ENCODE data around the gene LNX1.
"Not testable (repeated sequence)": the region's sequence is repeated elsewhere in the genome, so short reads cannot be mapped to it uniquely, and the experiment has no call there.

LNX1 gene

DNA sequence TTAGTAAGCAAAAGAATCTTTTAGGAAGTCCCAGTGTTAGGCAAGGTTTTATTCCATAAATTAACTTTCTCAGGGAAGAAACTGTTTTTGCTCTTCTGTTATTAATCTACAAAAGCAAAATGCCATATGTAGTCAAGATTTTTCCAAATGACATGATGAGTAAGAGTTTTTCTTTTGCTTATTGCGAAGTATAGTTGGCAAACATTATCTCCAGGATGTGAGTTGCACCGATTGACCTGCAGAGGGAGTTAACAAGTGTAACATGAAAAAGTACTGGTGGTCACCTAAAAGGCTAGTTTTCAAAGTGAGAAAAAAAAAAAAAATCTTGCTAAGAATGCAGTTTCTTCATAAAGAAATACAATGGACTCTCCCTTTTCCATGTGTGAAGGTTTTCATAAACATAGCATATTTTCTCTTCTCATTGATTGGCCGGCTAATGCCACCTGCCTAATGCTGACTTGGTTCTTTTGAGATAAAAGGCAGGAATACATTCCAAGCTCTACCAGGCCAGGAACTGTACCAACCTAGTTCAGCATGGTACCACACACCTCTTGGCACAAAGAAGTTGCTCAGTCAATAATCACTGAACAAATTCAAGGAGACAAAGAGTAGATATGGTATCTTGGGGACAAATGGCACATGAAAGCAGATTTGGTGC, 100.2 kb downstream of the LNX1 start:
- peak; percentile 22 to 46 for DNase-seq

DNA sequence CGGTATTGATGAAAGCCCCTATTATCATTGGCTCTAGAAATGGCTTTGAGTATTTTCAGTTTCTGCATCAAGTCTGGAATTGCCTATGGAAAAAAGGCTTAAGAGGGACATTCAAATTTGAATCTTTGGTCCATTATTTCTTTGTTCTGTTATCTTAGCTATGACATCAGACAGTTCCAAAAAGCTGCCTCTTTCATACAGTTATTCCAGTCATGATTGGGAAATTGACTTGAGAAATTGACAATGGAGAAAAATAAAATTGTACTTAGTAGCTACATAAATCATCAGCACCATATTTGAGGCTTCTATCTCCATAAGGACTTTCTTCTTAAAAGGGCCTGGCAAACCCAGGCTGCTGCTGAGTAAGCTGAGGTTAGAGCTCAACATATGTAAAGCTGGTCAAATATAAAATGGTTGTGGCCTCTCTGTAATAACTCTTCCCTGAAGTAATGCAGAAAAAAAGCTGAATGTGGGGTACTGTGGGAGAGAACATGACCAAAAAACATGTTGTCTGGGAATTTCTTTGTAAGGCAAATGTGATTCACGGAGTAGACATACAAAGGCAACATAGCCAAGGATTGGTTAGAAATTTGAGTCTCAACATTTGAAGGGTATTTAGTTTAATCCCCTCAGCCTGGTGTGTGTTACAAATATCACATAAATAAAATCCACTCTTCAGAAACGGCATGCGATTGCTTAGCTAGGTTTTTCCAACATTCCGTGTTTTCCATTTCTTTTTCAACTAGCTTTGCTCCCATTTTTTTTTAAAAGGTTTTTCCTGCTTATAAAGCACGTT, 100.9 kb downstream of the LNX1 start:
- no peak for DNase-seq

DNA sequence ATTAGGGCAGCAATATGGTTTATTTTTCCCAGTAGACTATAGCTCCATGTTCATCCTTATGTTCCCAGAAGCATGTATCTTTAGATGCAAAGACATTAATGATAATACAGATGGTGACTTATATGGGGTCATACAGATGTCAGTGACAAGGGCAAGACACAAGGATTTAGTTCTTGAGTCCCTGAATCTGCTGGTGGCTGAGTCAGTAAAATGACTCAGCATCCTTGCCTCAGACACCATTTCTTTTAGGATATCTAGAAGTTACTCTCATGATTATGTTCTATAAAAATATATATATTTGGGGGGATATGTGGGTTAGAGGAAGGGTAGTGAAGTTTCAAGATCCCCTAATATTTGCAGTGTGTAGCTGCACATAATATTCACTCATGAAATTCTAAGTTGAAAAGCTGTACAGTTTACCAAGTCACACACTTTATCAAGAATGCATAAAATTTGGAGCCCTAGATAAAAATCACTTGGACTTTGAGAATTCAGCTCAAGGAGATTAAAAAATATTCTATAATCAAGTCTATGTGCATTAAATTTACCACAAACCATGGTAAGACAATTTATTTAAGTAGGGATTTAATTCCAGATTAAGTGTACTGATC, 101.9 kb downstream of the LNX1 start:
- no peak for DNase-seq

DNA sequence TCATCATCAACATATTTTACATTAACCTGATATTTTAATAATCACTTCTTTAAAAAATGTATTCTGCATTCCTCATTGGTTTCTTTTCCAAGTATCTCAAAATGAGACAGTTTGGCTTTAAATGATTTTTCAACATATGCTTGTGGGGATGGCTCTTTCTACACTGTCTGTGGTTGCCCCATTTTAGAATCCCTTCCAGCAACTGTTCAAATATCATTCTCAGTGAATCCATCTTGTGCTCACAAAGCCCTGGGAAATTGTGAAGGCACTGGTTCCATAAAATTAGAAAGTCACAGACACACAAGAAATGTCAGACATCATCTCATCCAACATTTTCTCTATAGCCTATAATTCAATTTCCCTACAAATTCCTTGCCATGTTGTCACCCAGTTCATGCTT, 103.5 kb downstream of the LNX1 start:
- no peak for DNase-seq

DNA sequence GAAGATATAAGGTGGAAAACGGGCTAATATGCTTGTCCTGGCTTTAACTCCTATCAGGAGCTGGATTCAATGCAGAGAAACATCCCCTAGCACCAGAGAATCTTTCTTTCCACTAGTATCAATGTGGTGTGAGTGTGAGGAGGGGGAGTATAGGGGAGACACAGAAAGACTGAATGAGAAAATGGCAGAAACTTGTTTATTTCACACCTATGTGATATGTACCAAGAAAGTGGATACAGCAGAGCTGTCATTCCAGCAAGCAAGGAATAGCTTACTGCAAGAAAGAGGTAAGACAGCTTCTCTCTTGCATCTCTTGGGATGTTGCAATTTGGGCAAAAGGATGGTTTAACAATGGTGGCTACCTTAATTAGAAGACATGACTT, 105.6 kb downstream of the LNX1 start:
- DNase-seq = no peak

DNA sequence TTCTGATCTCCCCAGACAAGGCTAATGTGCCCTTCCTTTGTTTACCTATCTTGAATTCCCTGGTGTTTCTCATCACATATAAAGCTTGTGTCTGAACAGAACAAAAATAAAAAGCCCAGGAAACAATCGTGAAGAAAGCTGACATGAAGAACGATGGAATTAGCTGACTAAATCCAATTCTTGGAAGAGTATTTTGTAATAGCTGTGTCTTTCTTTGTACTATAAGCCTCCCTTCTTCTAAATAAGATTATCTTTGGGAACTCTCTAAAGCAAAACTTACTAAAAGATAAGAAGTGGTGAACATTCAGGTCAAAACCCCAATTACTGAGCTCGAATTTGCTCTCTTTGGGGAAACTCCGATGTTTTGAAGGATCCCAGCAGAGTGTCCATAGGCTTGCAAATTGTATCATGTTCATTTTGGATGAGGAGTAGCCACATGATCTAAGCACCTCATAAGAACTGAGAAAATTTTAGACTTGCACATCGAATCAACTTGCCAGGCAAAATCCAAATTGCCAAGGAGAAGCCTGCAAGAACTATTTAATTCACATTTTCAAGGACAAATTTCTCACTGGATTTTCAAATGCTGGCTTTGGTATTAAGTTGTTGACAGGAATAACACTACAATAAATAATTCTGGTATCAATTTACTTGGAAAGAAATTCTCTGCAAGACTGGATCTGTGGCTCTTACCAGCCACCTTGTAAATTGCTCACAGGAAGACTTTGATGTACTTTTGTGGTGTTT, 106.2 kb downstream of the LNX1 start:
- DNase-seq = no peak

DNA sequence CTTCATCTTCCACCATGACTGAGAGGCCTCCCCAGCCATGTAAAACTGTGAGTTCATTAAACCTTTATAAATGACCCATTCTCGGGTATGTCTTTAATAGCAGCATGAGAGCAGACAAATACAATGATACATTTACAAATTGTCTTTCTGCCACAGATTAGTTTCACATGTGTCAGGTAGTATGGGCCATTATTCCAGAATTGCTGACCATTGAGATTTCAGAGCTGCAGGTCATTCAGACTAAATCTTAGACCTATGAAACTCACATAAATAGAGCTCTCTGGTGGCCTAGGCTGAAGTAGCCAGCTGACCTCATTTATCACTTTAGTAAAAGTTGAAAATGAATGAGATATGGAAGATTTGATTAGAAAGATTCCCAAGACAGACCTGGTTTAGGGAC, 108.0 kb downstream of the LNX1 start:
- no peak for DNase-seq

DNA sequence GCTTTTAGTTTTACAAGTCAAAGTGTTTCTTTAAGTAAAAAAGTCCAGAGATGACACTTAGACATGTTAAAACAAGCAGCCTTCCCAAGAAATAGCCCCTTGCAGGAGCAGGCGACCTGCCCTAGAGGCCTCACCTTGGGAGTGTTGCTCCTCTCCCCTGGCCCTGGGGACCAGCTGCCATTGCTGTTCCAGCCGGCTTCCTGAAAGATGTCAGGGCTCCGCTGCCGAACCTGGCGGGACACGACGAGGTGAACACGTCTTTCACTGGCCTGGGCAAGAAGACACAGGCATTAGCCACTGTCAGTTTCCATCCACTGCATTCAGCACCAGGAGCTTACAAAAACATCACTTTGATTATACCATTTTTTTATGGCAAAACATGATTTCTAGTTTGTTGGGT, 109.7 kb downstream of the LNX1 start:
- no peak for DNase-seq

DNA sequence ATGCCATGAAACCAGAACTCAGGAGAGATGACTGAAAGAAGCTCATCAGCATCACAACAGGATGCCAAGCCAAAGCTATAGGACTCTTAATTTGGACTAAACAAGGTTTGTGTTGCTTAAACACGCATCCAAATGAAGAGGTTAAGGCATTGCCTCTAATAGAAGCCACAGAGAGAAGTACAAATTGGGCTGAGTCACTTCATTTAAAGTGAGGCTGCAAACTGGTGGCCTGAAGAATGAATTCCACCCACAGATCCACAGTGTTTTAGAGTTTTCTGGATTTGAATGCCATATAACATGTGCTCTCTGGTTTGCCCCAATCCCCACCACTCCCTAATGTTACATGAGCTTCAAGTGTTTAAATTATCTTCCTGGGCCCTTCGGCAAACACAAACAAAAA, 110.4 kb downstream of the LNX1 start:
- DNase-seq = no peak

DNA sequence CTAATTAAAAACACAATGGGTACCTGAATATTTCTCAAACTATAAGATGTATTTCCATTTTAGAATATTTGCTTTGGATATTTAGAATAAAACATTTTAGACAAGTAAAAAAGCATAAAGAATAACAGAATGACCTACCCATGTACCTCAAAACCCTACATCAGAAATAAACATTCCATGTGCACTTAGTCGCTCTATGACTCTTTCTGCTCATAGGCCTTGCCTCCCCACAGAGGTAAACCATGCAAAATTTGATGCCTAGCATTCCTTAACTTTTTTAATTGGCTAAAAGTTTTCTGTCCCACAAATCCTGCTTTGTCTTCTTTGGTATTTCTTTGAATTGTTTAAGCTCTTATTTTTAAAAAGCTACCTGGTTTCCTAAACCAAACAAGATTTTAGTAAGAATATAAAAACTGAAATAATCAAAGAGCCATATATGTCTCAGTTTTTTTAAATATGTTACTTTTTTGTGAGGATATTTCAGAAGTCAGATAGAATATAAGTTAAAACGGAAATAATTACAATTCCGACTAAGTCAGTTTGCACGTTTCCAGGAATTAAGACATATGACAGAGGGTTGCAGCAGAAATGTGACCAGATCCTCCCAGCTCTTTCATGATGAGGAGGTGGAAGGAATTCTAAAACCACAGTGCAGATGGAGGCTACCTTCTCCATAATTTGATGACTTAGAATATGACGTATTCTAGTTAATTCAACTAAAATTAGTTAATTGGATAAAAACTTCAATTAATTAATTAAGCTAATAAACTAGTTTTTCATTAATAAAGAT, 111.4 kb downstream of the LNX1 start:
- no peak for DNase-seq

DNA sequence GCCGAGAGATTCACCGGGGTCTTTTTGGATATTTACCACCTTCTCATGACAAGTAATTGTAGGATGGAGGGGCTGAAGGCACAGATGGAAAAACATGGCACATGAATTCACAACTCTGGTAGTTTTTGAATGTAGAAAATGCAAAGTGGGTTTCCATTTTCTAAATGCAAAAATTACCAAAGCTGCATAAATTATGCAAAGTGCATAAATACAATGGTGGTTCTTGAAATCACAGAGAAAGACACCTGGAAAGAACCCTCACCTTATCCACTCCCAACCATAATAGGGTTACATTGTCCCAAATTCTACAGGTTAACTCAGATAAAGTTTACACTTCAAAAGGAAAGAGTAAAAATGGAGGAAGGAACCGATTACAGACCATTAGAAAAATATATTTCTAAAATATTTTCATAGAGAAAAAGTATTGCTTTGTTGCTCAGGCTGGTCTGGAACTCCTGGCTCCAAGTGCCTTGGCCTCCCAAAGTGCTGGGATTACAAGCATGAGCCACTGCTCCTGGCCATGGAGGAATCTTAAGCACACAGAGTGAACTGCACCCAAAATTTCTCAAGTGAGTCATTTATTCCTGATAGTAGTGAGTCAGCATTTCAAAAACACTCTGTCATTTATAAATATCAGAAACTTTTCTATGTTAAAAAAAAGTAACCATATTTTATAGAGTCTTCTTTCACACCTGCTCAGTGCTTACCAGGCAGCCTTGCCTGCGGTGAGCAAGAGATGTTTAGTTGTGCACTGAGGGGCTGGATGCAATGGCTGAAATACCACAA, 112.4 kb downstream of the LNX1 start:
- DNase-seq = no peak

DNA sequence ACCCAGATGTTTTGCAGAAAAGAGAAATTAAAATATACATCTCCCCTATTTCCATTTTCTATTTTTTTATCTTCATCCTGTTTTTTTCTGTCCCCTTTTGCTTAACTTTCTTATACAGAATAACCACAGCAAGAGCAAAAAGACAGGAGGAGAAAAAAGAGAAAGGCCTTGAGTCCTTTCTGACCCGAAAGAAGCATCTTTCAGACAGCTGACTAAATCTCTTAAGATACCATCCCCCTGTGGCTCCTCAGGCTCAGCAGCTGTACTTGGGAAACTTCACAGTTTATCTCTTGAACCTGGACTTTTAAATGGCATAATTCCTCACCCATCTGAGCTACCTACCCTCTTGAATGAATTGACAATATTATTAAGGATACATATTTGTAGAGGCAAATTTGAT, 113.7 kb downstream of the LNX1 start:
- DNase-seq = no peak

DNA sequence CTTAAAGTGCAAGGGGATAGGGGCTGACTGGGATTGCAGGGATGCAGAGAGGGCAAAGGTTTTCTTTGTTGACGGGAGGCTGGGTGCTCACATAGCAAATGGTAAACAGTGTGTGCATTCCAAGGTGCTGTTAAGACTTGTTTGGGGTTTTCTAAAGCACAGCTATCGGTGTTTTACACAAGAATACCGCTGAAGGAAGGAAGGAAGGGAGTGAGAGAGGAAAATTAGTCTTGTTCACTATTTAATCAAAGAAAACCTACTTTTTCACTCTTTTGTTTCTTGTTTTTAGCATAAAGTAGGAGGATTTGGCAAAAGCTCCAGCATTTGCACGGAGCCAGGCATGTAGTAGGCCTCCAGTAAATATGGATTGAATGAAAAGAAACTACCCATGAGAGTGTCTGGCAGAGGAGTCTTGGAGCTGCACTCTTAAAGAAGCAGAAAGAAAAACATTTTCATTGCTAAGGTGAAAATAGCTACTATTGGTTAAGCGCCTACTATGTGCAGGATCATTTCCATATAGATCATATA, 114.2 kb downstream of the LNX1 start:
- DNase-seq = no peak

DNA sequence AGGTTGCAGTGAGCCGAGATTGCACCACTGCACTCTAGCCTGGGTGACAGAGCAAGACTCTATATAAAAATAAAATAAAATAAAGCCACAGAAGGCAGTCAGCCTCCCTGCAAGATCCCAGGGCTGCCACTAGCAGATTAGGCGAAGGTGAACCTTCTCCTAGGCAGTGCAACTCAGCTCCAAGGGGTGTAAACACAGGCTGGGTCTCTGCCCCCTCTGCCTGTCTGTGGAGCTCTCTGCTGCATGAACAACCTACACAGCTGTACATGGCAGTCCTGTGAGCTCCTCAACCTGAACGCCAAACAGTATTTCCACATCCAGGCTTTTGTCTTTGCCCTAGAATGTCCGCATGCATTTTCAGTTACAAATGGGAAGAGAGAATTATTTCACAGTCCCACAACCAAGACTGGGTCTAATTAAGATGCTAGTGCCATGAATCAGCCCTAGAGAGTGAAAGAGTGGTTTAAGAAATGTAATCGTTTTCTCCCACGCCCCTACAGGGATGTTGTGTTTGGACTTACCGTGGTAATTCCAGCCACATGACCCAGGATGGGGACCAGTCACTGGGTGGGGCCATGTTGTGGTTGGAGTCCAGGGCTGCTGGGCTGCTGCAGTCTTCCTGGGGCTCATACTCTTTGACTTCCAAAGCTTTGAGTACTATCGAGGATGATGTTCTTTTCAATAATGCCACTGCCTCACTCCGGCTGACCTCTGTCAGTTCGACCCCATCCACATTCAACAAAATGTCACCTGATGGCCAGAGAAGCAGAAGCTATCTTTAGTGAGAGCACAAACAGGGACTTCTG, 114.9 kb downstream of the LNX1 start:
- no peak for DNase-seq

DNA sequence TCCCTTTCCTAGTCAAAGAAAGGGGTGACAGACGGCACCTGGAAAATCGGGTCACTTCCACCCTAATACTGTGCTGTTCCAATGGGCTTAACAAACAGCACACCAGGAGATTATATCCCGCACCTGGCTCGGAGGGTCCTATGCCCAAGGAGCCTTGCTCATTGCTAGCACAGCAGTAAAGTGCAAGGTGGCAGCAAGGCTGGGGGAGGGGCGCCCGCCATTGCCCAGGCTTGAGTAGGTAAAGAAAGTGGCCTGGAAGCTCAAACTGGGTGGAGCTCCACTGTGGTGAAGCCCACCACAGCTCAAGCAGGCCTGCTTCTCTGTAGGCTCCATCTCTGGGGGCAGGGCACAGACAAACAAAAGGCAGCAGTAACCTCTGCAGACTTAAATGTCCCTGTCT, 124.7 kb downstream of the LNX1 start:
- not testable (repeated sequence) for DNase-seq

DNA sequence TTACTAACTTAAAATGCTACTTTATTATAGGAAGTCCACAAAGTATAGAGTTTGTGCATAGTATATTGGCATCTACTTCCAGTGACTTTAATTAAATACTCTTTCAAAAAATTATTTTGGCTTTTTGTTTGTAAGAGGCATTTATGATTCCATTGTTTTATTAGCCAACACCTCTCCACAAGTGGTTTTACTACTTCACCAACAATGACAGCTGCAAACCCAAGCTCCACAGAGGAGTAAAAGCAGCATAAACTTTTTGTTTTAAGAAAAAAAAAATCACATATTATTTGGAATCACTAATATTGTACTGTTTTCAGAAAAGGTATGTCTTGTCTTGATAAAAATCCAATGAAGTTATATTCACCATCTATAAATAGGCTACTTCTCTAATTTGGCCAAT, 125.4 kb downstream of the LNX1 start:
- DNase-seq = no peak

DNA sequence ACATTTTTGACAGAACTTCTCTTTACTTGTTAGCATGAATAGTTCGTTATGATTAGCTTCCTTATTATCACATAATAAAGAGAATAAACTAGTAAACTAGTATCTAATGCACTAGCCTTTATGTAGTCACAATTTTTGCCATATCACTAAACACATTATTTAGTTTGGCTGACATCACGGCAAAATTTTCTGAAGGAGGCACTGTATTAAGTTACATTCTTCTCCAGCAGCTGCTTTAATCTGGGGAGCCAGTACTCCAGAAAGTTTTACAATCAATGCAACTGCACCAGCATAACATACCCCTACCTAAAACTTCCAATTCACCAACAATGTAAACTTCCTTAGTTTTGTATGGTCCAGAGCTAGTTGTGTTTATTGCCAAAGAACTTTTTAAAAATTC, 126.0 kb downstream of the LNX1 start:
- no peak for DNase-seq

DNA sequence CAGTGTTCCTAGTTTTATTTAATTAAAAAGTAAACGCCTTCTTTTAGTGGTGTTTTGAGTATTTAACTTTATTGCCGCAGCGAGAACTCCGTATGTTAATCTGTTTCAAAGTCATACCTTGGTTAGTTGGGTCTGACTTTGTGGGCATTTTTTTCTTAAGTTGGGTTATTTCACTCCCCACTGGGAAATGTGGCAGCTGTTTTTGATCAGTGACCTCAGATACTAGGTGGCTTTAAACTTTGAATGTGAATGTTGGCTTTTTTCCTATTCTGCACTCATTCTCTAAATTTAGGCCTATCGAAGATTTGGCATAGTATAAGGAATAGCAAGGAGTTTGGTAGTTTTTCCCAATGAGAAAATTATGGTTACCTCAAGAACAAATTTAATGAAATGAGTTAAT, 127.9 kb downstream of the LNX1 start:
- no peak for DNase-seq

DNA sequence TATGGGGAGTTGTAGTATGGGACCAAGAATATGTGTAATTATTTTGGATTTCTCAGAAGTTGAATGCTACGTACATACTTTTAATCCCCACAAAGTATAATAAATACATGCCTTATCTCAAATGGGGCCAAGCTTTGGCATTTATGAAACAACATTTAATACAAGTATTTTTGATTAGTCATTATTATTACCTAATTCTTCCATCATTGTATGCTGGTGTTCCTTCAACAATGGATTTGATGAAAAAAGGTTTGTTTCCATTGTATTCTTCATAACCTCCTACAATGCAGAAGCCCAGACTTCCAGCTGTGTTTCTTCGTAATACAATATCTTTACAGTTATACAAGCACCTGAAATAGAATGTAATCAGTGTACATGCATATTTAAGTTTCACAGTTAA, 130.0 kb downstream of the LNX1 start:
- no peak for DNase-seq

DNA sequence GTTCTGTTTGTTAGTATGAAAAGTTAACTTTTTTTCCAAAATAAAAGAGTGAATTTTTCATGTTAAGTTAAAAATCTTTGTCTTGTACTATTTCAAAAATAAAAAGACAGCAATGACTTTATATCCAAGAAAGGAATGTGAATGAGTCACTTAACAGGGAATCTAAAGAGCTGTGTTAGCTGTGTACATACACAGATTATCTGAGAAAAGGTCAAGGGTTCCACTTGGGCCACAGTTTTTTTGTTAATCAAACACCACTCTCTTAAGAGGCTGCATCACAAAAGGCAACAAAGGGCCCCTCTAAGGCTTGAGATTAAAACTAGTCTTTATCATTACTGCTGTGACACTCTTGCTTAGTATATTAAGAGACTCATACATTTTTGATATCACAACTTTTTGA, 131.7 kb downstream of the LNX1 start:
- no peak for DNase-seq

DNA sequence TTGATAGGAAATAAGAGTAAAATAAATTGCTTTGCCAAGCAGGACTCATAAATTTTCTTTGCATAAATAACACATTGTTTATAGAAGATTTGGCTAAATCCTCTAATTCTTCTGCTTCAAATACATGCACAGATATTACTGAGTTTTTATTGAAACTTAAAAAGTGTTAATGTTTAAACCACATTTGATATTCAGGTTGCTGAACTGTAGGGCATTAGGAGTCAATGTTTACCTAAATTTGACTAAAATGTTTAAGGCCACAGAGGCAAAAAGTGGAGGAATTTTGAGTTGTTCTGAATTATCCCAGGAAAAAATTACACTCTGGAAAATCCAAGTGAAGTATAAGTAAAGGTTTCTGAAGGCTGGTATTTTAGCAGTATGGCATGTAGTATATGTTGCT, 135.1 kb downstream of the LNX1 start:
- no peak for DNase-seq
